Nephron progenitor cell (in vitro differentiated cells): Measurements from ENCODE around the gene MRPL1.

Experiments
- DNase-seq: peaks from one replicate; pipeline ENCODE4 v3.0.0; 2021
- H3K27ac Mint-ChIP-seq: 2 replicates; pipeline ENCODE4 v1.8.0; 2021; ENCODE audit warnings: mild to moderate bottlenecking, moderate library complexity, mixed read lengths
- H3K27me3 Mint-ChIP-seq: 2 replicates; pipeline ENCODE4 v1.8.0; 2021; ENCODE audit warnings: mild to moderate bottlenecking, low read depth, mixed read lengths; ENCODE audit not compliant: poor library complexity
- H3K36me3 Mint-ChIP-seq: 2 replicates; pipeline ENCODE4 v1.8.0; 2021; ENCODE audit warnings: low read depth, mixed read lengths
- H3K4me1 Mint-ChIP-seq: 2 replicates; pipeline ENCODE4 v1.8.0; 2021; ENCODE audit warnings: mixed read lengths
- H3K4me3 Mint-ChIP-seq: 2 replicates; pipeline ENCODE4 v1.8.0; 2021; ENCODE audit warnings: mild to moderate bottlenecking, moderate library complexity, mixed read lengths
- H3K9me3 Mint-ChIP-seq: 2 replicates; pipeline ENCODE4 v1.8.0; 2021; ENCODE audit warnings: mild to moderate bottlenecking, moderate library complexity, mixed read lengths
- TF ChIP-seq, protein P1 (sequence below): fragments of 200-600 bp; sonication (generic); IDR thresholded peaks from 2 replicates; pipeline ENCODE4 v1.5.0; 2021; ENCODE audit warnings: antibody characterized with exemption

MRPL1 gene

DNA sequence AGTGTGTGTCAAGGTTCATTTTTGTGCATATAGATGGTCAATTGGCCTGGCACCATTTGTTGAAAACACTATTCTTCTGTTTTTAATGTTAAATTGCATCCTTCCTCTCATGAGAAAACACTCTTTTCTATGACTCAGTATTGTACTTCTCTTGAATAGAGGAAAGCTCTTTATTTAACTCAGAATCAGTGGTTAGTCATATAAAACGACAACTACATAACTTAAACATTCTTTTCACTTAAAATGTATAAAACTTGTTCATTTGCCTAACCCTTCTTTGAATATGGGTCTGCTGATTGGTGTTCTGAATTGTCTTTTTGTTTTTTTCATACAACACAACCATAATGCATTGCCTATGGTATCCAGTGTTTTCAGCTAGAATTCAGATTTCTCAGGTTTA, 17.2 kb upstream of the MRPL1 start:
- TF ChIP-seq, protein P1, sequence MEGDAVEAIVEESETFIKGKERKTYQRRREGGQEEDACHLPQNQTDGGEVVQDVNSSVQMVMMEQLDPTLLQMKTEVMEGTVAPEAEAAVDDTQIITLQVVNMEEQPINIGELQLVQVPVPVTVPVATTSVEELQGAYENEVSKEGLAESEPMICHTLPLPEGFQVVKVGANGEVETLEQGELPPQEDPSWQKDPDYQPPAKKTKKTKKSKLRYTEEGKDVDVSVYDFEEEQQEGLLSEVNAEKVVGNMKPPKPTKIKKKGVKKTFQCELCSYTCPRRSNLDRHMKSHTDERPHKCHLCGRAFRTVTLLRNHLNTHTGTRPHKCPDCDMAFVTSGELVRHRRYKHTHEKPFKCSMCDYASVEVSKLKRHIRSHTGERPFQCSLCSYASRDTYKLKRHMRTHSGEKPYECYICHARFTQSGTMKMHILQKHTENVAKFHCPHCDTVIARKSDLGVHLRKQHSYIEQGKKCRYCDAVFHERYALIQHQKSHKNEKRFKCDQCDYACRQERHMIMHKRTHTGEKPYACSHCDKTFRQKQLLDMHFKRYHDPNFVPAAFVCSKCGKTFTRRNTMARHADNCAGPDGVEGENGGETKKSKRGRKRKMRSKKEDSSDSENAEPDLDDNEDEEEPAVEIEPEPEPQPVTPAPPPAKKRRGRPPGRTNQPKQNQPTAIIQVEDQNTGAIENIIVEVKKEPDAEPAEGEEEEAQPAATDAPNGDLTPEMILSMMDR: no peak
- H3K27me3 Mint-ChIP-seq: no peaks in the 10 kb centered on the region
- no peak overlapping the region for H3K27ac Mint-ChIP-seq
- H3K36me3 Mint-ChIP-seq: no peaks in the 10 kb centered on the region
- H3K4me3 Mint-ChIP-seq: no peak overlapping the region
- no peaks in the 10 kb centered on the region for H3K9me3 Mint-ChIP-seq
- H3K4me1 Mint-ChIP-seq: peaks cover 24% of the 10 kb centered on the region
- no peak for DNase-seq

DNA sequence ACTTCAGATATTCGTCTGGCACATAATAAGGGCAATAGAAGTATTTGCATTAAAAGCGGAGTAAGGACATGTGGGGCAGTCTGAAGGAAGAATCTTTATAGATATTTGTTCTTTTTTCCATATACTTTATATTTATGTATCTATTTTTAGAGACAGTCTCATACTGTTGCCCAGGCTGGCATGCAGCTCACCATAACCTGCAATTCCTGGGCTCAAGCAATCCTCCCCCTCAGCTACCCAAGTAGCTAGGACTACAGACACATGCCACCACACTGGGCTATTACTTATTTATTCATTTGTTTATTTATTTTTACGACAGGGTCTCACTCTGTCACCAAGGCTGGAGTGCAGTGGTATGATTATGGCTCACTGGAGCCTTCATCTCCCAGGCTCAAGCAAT, 16.7 kb upstream of the MRPL1 start:
- H3K27me3 Mint-ChIP-seq: no peaks in the 10 kb centered on the region
- DNase-seq: no peak
- H3K9me3 Mint-ChIP-seq: no peaks in the 10 kb centered on the region
- H3K4me3 Mint-ChIP-seq: no peak overlapping the region
- peaks cover 24% of the 10 kb centered on the region for H3K4me1 Mint-ChIP-seq
- TF ChIP-seq, protein P1: no peak
- H3K36me3 Mint-ChIP-seq: no peaks in the 10 kb centered on the region
- H3K27ac Mint-ChIP-seq: no peak overlapping the region

DNA sequence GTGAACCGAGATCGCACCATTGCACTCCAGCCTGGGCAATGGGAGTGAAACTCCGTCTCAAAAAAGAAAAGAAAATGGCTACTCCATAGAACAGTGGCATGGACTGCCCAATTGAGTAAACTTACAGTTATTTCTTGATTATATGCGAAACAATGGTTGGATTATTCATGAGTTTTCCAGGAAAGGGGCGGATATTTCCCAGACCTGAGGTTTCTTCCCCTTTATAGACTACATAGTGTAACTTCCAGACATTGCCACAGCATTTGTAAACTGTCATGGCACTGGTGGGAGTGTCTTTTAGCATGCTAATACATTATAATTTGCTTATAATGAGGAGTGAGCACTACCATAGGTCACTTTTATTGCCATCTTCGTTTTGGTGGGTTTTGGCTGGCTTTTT, 14.1 kb upstream of the MRPL1 start:
- DNase-seq: no peak
- Mint-ChIP-seq H3K27ac (no peak overlapping the region), H3K4me1 (peaks cover 3% of the 10 kb centered on the region), H3K9me3 (no peaks in the 10 kb centered on the region), H3K27me3 (peaks cover 5% of the 10 kb centered on the region), H3K36me3 (no peaks in the 10 kb centered on the region), H3K4me3 (no peak overlapping the region)
- TF ChIP-seq, protein P1: no peak

DNA sequence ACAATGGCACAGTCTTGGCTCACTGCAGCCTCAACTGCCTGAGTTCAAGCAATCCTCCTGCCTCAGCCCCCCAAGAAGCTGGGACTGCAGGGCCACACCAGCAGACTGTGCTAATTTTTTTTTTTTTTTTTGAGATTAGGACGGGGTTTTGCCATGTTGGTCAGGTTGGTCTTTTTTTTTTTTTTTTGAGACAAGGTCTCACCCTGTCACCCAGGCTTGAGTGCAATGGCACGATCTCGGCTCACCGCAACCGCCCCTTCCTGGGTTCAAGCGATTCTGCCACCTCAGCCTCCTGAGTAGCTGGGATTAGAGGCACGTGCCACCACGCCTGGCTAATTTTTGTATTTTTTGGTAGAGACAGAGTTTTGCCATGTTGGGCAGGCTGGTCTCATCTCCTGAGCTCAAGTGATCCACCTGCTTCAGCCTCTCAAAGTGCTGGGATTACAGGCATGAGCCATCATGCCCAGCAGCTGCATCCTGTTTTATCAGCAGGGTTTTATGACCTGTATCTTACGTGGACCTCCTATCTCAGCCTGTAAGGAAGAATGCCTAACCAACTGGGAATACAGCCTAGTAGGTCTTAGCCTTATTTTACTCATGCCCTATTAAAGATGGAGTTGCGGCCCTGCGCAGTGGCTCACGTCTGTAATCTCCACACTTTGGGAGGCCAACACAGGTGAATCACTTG, 13.2 kb upstream of the MRPL1 start:
- DNase-seq: no peak
- Mint-ChIP-seq H3K4me3 (no peak overlapping the region), H3K9me3 (no peaks in the 10 kb centered on the region), H3K36me3 (no peaks in the 10 kb centered on the region), H3K27me3 (peaks cover 5% of the 10 kb centered on the region), H3K4me1 (no peaks in the 10 kb centered on the region), H3K27ac (no peak overlapping the region)
- TF ChIP-seq, protein P1: no peak

DNA sequence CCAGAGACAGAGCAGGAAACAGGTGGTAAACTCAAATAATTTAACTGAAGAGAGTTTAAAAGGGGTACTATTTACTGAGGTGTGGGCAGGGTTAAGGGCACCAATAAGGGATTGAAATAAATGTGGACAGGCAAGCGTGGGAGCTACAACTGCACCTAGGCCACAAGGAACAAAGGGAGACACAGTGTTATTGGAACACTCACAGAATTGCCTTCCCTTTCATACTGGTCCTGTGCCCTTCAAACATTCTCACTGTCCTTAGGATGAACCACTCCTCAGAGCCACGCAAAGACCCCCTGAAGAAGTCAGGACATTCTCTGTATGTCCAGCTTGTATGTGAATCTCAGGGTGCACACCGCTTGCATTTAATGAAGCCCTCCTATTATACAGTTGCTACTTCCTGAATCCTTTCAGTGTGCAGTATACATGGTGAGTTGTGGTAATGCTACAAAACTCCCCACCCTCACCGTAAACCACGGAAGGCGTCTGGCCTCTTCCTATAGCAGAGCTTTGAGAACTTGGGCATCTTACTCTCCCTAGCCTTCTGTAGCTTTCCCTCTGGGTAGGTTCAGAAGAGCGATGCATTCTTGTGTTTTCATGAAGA, 9.6 kb upstream of the MRPL1 start:
- TF ChIP-seq, protein P1: no peak
- H3K9me3 Mint-ChIP-seq: no peaks in the 10 kb centered on the region
- H3K4me3 Mint-ChIP-seq: no peak overlapping the region
- no peaks in the 10 kb centered on the region for H3K4me1 Mint-ChIP-seq
- peaks cover 5% of the 10 kb centered on the region for H3K27me3 Mint-ChIP-seq
- H3K27ac Mint-ChIP-seq: no peak overlapping the region
- no peaks in the 10 kb centered on the region for H3K36me3 Mint-ChIP-seq
- DNase-seq: no peak
